B cell (primary cell): ENCODE data around the gene NAT14. TPM values are rescaled to one million over a fixed set of nuclear protein-coding genes. Genes with fewer than 3 reads are reported as not detected.
A peak's percentile ranks its signal among the peaks of the same experiment; 100 is the strongest.

Source experiments
- ATAC-seq: fragments of 200-7000 bp; cut with Tn5 transposase; one replicate; pipeline ENCODE4 v1.10.0; 2021; ENCODE audit warnings: low read depth, mild to moderate bottlenecking, moderate number of reproducible peaks, moderate library complexity
- CTCF ChIA-PET: fragments of 350-600 bp; sonication (Branson Sonifier 250); formaldehyde crosslinking; loops from one replicate; lab custom pipeline; 2021; ENCODE audit warnings: antibody characterized with exemption, inconsistent platforms; lab: Charles Lee
- POLR2A ChIA-PET: fragments of 350-600 bp; sonication (Branson Sonifier 250); formaldehyde crosslinking; loops from one replicate; lab custom pipeline; 2021; ENCODE audit warnings: antibody characterized with exemption; lab: Charles Lee
- DNase-seq: peaks from one replicate; pipeline ENCODE4 v3.0.0; 2013
- H2AFZ ChIP-seq: 2 replicates; pipeline ENCODE4 v1.6.1; 2012; ENCODE audit warnings: mild to moderate bottlenecking, low read depth, low read length; ENCODE audit not compliant: insufficient read depth, poor library complexity, severe bottlenecking
- H3K27ac ChIP-seq, 2 donors: 1 replicate in 1 of 2; 2 replicates in 1 of 2; pipeline ENCODE4 v1.5.1; 2012 to 2013; ENCODE audit warnings: low read length in 2 of 2, mild to moderate bottlenecking in 2 of 2, moderate library complexity in 1 of 2
- H3K27me3 ChIP-seq, 4 experiments: fragments of 200-600 bp in 1 of 4; sonication (generic) in 1 of 4; replicated peaks in 1 of 4; 1 replicate in 2 of 4; 2 replicates in 2 of 4; pipeline versions ENCODE4 v1.6.1 to v1.7.0; 2013 to 2016; ENCODE audit warnings: low read length in 3 of 4, mild to moderate bottlenecking in 2 of 4, mixed read lengths in 1 of 4, moderate library complexity in 1 of 4; ENCODE audit not compliant: insufficient read depth in 4 of 4, control insufficient read depth in 3 of 4; ENCODE audit errors: control extremely low read depth in 1 of 4
- H3K36me3 ChIP-seq, 2 experiments: replicated peaks in 1 of 2; 1 replicate in 1 of 2; 2 replicates in 1 of 2; pipeline versions ENCODE4 v1.6.1 to v1.7.1; 2013; ENCODE audit warnings: low read length in 1 of 2; ENCODE audit not compliant: insufficient read depth in 2 of 2, control insufficient read depth in 1 of 2; ENCODE audit errors: control extremely low read depth in 1 of 2, extremely low read depth in 1 of 2
- H3K4me1 ChIP-seq, 2 donors: fragments of 200-600 bp in 1 of 2; sonication (generic) in 1 of 2; 1 replicate in 1 of 2; 2 replicates in 1 of 2; pipeline versions ENCODE4 v1.5.1 to v1.6.1; 2013 to 2017; ENCODE audit warnings: low read length in 2 of 2; ENCODE audit not compliant: control insufficient read depth in 2 of 2, insufficient read depth in 2 of 2
- H3K4me2 ChIP-seq: replicated peaks from 2 replicates; pipeline ENCODE3; 2012; ENCODE audit warnings: mild to moderate bottlenecking, low read depth, low read length; ENCODE audit not compliant: poor library complexity, severe bottlenecking
- H3K4me3 ChIP-seq, 5 experiments: fragments of 200-600 bp in 1 of 5; sonication (generic) in 1 of 5; 1 replicate in 3 of 5; 2 replicates in 2 of 5; pipeline versions ENCODE4 v1.5.1 to v1.7.0; 2011 to 2016; ENCODE audit warnings: low read length in 4 of 5, mild to moderate bottlenecking in 4 of 5, low read depth in 2 of 5, control low read depth in 1 of 5, moderate library complexity in 1 of 5; ENCODE audit not compliant: insufficient read depth in 1 of 5; ENCODE audit errors: control extremely low read depth in 1 of 5, extremely low read depth in 1 of 5
- H3K79me2 ChIP-seq: fragments of 200-600 bp; sonication (generic); one replicate; pipeline ENCODE4 v1.6.0; 2016; ENCODE audit warnings: low read length; ENCODE audit not compliant: control insufficient read depth, insufficient read depth
- H3K9ac ChIP-seq: fragments of 200-600 bp; sonication (generic); 2 replicates; pipeline ENCODE4 v1.6.1; 2017; ENCODE audit warnings: mild to moderate bottlenecking, low read length, moderate library complexity
- H3K9me3 ChIP-seq, 3 donors: one replicate each; pipeline versions ENCODE4 v1.6.1 to v1.7.1; 2013; ENCODE audit warnings: low read length in 2 of 3; ENCODE audit not compliant: control insufficient read depth in 2 of 3, insufficient read depth in 1 of 3; ENCODE audit errors: control extremely low read depth in 1 of 3
- H4K20me1 ChIP-seq: 2 replicates; pipeline ENCODE4 v1.6.0; 2012; ENCODE audit warnings: mild to moderate bottlenecking, low read length; ENCODE audit not compliant: insufficient read depth, control insufficient read depth, poor library complexity, severe bottlenecking
- H3K27ac Mint-ChIP-seq: one replicate; pipeline ENCODE4 v1.8.0; 2021; ENCODE audit warnings: mixed read lengths
- H3K27me3 Mint-ChIP-seq: one replicate; pipeline ENCODE4 v1.8.0; 2021; ENCODE audit warnings: mixed read lengths
- H3K4me1 Mint-ChIP-seq: one replicate; pipeline ENCODE4 v1.8.0; 2021; ENCODE audit warnings: mixed read lengths
- H3K4me3 Mint-ChIP-seq: one replicate; pipeline ENCODE4 v1.8.0; 2021; ENCODE audit warnings: mixed read lengths
- H3K9me3 Mint-ChIP-seq: one replicate; pipeline ENCODE4 v1.8.0; 2022; ENCODE audit warnings: mixed read lengths; ENCODE audit not compliant: insufficient read depth
- EZH2 ChIP-seq: IDR thresholded peaks from 2 replicates; pipeline ENCODE4 v1.6.1; 2012; ENCODE audit warnings: borderline replicate concordance, low read depth, mild to moderate bottlenecking, moderate library complexity, low read length; ENCODE audit not compliant: insufficient read depth, poor library complexity, severe bottlenecking
- WGBS: methylation state at CpG from one replicate; pipeline ENCODE4 v1.1.5; 2013; ENCODE audit warnings: missing lambda C conversion rate; ENCODE audit not compliant: insufficient coverage; 5-methylcytosine and 5-hydroxymethylcytosine counted together
- intact Hi-C: fragments of 100-400 bp; cut with micrococcal nuclease; formaldehyde crosslinking; loops from one replicate; pipeline ENCODE4 v1.10.0; 2022
- polyA plus RNA-seq: library from polyadenylated mRNA; depleted of rRNA; stranded (reverse); fragments of >200 nt; gene quantifications from 2 replicates; pipeline ENCODE4 v1.2.3, GENCODE V29; 2012
- total RNA-seq, 2 donors: library from RNA; stranded (reverse); fragments of 120-200 nt in 1 of 2; gene quantifications; 1 replicate in 1 of 2; 2 replicates in 1 of 2; pipeline versions ENCODE4 v1.2.3 to v1.2.4, GENCODE V29; 2013 to 2022
- TF ChIP-seq, protein P1 (sequence below): fragments of 200-600 bp; IDR thresholded peaks from one replicate; pipeline ENCODE4 v1.8.0; 2022; ENCODE audit warnings: antibody characterized with exemption, mild to moderate bottlenecking

Gene NAT14
- total and polyA plus RNA-seq, 2 donors (not counting 1 experiment from before 2014, with no cell fraction given), result 10.7 to 15.1 TPM

- TF ChIP-seq, protein P1, sequence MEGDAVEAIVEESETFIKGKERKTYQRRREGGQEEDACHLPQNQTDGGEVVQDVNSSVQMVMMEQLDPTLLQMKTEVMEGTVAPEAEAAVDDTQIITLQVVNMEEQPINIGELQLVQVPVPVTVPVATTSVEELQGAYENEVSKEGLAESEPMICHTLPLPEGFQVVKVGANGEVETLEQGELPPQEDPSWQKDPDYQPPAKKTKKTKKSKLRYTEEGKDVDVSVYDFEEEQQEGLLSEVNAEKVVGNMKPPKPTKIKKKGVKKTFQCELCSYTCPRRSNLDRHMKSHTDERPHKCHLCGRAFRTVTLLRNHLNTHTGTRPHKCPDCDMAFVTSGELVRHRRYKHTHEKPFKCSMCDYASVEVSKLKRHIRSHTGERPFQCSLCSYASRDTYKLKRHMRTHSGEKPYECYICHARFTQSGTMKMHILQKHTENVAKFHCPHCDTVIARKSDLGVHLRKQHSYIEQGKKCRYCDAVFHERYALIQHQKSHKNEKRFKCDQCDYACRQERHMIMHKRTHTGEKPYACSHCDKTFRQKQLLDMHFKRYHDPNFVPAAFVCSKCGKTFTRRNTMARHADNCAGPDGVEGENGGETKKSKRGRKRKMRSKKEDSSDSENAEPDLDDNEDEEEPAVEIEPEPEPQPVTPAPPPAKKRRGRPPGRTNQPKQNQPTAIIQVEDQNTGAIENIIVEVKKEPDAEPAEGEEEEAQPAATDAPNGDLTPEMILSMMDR, result no peak
- no peak for TF ChIP-seq EZH2
- Histone ChIP-seq H3K36me3 (peaks cover 0 to 2% of the 10 kb centered on the region in 2 experiments), H2AFZ (peak overlapping the region; percentile 51), H3K9ac (peak overlapping the region; percentile 53), H3K4me3 (peak overlapping the region in 2 of 5 experiments; percentile 28 to 40), H4K20me1 (no peaks in the 10 kb centered on the region), H3K9me3 (peaks cover 0 to 15% (median 0%) of the 10 kb centered on the region in 3 donors), H3K4me1 (peaks cover 15 to 17% of the 10 kb centered on the region in 2 donors), H3K27ac (no peak overlapping the region), H3K4me2 (peak overlapping the region; percentile 81), H3K79me2 (no peaks in the 10 kb centered on the region), H3K27me3 (peaks cover 0 to 36% (median 12%) of the 10 kb centered on the region in 4 experiments)
- peak overlapping the region; percentile 66 for H3K4me3 Mint-ChIP-seq
- H3K9me3 Mint-ChIP-seq, result no peaks in the 10 kb centered on the region
- ATAC-seq, result no peak
- peak overlapping the region; percentile 59 for H3K27ac Mint-ChIP-seq
- intact Hi-C loops, result no loop called here
- peak; percentile 71 for DNase-seq
- ChIA-PET POLR2A (interaction anchor here (0.6 kb wide), 1 partner anchor 136 kb away, joined by 8 read pairs; no protein-coding TSS in a partner anchor), CTCF (interaction anchor here (1.2 kb wide), 1 partner anchor 198 kb away, joined by 6 read pairs; no protein-coding TSS in a partner anchor)
- peaks cover 18% of the 10 kb centered on the region for H3K27me3 Mint-ChIP-seq
- H3K4me1 Mint-ChIP-seq, result peaks cover 13% of the 10 kb centered on the region
- 7% methylated on average over 48 of the region's 57 CpGs for WGBS
Measured at GRCh38 chr19:55451965-55452748, 32.8 kb upstream of the NAT14 start.
